Fibroblast of mammary gland (primary cell): ENCODE results near the gene CXCL3.

ENCODE experiments used
- DNase-seq: peaks from one replicate; pipeline ENCODE4 v3.0.0-alpha.2; 2010; ENCODE audit warnings: low read depth
- H3K4me3 ChIP-seq: 2 replicates; pipeline ENCODE4 v1.5.1; 2011; ENCODE audit warnings: low read depth, mild to moderate bottlenecking, low read length, moderate library complexity; ENCODE audit not compliant: control insufficient read depth
- TF ChIP-seq, protein P1 (sequence below): conservative IDR thresholded peaks from 2 replicates; pipeline ENCODE4 v1.5.1; 2011; ENCODE audit warnings: low read depth, low read length, inconsistent platforms; ENCODE audit not compliant: control insufficient read depth, insufficient read depth

The CXCL3 gene

GRCh38 chr4:74018116-74018515 lies 20.4 kb downstream of the CXCL3 start:
- no peak overlapping the region for H3K4me3 ChIP-seq
- TF ChIP-seq, protein P1, sequence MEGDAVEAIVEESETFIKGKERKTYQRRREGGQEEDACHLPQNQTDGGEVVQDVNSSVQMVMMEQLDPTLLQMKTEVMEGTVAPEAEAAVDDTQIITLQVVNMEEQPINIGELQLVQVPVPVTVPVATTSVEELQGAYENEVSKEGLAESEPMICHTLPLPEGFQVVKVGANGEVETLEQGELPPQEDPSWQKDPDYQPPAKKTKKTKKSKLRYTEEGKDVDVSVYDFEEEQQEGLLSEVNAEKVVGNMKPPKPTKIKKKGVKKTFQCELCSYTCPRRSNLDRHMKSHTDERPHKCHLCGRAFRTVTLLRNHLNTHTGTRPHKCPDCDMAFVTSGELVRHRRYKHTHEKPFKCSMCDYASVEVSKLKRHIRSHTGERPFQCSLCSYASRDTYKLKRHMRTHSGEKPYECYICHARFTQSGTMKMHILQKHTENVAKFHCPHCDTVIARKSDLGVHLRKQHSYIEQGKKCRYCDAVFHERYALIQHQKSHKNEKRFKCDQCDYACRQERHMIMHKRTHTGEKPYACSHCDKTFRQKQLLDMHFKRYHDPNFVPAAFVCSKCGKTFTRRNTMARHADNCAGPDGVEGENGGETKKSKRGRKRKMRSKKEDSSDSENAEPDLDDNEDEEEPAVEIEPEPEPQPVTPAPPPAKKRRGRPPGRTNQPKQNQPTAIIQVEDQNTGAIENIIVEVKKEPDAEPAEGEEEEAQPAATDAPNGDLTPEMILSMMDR, result no peak
- no peak for DNase-seq

DNA sequence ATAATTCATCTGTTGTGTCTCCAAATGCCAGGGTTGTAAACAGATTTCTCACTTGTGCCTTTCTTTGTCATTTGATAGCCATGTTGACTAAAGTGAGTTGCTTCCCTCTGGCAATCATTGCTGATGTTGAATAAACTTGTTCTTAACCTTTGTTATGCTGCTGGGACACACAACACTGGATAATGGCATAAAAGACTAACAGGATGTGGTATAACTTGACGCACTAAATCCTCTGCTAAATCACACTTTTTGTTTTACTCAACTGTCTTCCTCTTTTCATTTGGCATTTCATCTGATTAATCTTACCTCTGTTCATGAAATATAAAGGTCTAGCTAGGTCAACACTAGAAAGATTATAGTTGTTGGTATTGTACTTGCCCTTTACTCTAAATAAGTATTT lies 22.4 kb downstream of the CXCL3 start:
- TF ChIP-seq, protein P1, result no peak
- peak; percentile 40 for DNase-seq
- H3K4me3 ChIP-seq, result no peak overlapping the region

GRCh38 chr4:74015126-74015780 lies 23.2 kb downstream of the CXCL3 start:
- no peak for DNase-seq
- H3K4me3 ChIP-seq, result no peak overlapping the region
- TF ChIP-seq, protein P1, result no peak

DNA sequence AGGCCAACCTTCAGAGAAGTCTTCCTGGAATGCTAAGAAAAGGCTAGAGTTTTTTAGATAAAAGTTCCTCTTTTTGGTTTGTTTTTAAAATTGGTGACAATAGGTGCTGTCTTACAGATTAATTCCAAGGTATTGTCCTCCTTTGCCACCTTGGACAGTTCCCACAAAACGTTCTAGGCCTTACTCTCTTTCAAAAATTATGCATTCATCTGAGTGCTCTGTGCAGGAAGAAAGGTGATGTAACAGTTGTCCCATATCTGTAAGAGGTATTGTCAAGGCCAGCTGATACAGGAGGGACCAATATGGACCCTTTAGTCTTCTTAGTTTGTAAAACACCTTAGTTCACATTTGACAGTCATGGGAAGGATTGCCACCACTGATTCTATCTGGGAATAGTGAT lies 24.2 kb downstream of the CXCL3 start:
- no peak for DNase-seq
- TF ChIP-seq, protein P1, result no peak
- H3K4me3 ChIP-seq, result no peak overlapping the region

- no peak for DNase-seq
- no peak overlapping the region for H3K4me3 ChIP-seq
- TF ChIP-seq, protein P1, result no peak
These were observed 25.2 kb downstream of the CXCL3 start for GRCh38 chr4:74013264-74013663.

DNA sequence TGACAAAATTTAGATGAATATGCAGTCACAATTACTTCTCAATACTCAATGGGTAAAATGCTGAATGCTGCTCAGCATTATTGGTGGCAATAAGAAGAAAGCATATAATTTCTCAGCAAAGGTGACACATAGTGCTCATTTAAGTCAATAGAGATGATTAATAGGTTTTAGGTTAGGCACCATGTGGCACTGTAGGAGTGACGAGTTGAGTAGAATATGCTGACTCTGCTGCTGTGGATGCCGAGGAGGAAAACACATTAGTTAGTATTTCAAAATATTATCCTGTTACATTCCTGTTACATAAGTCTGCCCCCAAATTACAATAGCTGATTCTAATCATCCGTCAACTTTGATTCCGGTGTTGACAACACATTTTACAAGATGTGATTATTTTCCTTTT lies 26.4 kb downstream of the CXCL3 start:
- H3K4me3 ChIP-seq, result no peak overlapping the region
- DNase-seq, result no peak
- TF ChIP-seq, protein P1, result no peak

GRCh38 chr4:74009307-74009706 lies 29.2 kb downstream of the CXCL3 start:
- H3K4me3 ChIP-seq, result no peak overlapping the region
- TF ChIP-seq, protein P1, result no peak
- DNase-seq, result no peak
